22Rv1 (cell line): ENCODE measurements around the gene SFRP2.

Experiments used
- H3K27ac ChIP-seq: fragments of 450-650 bp; 2 replicates; pipeline ENCODE4 v1.5.1; 2017
- CTCF ChIP-seq: fragments of 450-650 bp; IDR thresholded peaks from 2 replicates; pipeline ENCODE4 v1.5.1; 2017; ENCODE audit warnings: mild to moderate bottlenecking
- ZFX ChIP-seq: fragments of 450-650 bp; IDR thresholded peaks from 2 replicates; pipeline ENCODE4 v1.6.1; 2017; ENCODE audit warnings: antibody characterized with exemption, borderline replicate concordance

SFRP2 gene

GRCh38 chr4:153747406-153747955, 41.4 kb downstream of the SFRP2 start:
- no peak overlapping the region for H3K27ac ChIP-seq
- TF ChIP-seq ZFX (no peak), CTCF (no peak)

DNA sequence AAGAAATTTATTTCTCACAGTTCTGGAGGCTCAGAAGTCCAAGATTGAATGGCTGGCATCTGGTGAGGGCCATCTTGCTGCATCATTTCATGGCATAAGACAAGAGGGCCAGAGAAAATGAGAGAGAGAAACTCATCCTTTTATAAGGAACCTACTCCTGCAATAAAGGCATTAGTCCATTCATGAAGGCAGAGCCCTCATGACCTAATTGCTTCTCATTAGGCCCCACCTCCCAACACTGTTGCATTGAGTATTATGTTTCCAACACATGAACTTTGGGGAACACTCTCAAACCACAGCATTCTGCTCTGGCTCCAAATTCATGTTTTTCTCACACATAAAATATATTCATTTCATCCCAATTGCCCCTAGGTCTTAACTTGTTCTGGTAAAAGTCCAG, 43.2 kb downstream of the SFRP2 start:
- TF ChIP-seq CTCF (no peak), ZFX (no peak)
- no peak overlapping the region for H3K27ac ChIP-seq

- TF ChIP-seq CTCF (no peak), ZFX (no peak)
- no peak overlapping the region for H3K27ac ChIP-seq
Observed at GRCh38 chr4:153741541-153741940, 47.3 kb downstream of the SFRP2 start.

DNA sequence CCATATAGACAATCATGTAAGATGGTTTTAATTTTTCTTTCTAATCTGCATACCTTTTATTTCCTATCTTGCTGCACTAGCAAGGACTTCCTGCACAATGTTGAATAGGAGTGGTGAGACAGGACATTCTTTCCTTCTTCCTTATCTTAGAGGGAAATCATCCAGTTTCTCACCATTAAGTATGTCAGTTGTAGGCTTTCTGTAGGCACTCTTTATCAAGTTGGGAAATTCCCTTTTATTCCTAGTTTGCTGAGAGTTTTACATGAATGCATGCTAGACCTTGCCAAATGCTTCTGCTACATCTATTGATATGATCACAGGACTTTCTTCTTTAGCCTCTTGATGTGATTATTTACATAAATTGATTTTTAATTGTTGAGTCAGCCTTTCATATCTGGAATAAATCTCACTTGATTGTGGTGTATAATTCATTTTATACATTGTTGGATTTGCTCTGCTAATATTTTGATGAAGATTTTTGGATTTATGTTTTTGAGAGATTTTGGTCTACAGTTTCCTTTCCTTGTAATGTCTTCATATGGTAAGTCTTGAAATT, 52.9 kb downstream of the SFRP2 start:
- TF ChIP-seq CTCF (no peak), ZFX (no peak)
- no peak overlapping the region for H3K27ac ChIP-seq

GRCh38 chr4:153733751-153734448, 55.0 kb downstream of the SFRP2 start:
- TF ChIP-seq ZFX: no peak
- no peak overlapping the region for H3K27ac ChIP-seq

- TF ChIP-seq CTCF: no peak
- no peak for TF ChIP-seq ZFX
- H3K27ac ChIP-seq: no peak overlapping the region
Observed at GRCh38 chr4:153731239-153731638, 57.6 kb downstream of the SFRP2 start.
